Spleen (tissue), 7 donors: ENCODE data around the gene HLF.

Experiments
- CTCF ChIP-seq, 11 experiments: fragments of 200-600 bp in 7 of 11; fragments of 450-650 bp in 4 of 11; sonication (generic) in 4 of 11; IDR thresholded peaks in 8 of 11; conservative IDR thresholded peaks in 3 of 11; 1 replicate in 7 of 11; 2 replicates in 4 of 11; pipeline versions ENCODE4 v1.4.0 to v1.8.0; 2016 to 2021; ENCODE audit warnings: antibody characterized with exemption in 11 of 11, inconsistent platforms in 4 of 11, mild to moderate bottlenecking in 1 of 11
- POLR2A ChIP-seq, 3 donors: fragments of 450-650 bp; IDR thresholded peaks; one replicate each; pipeline ENCODE4 v1.5.1; 2017; ENCODE audit warnings: antibody characterized with exemption in 3 of 3, mild to moderate bottlenecking in 1 of 3
- POLR2AphosphoS5 ChIP-seq, 3 donors: sonication (generic); formaldehyde crosslinking; IDR thresholded peaks; one replicate each; pipeline ENCODE4 v1.5.1; 2017; ENCODE audit warnings: antibody characterized with exemption in 3 of 3
- donor health status: DM: no; HTN: no; CAD: no; lungs with moderate emphysema.
- donor health status: DM: no; HTN: no; CAD: no.
- donor health status: DM: no; HTN: no; CAD: no.

DNA sequence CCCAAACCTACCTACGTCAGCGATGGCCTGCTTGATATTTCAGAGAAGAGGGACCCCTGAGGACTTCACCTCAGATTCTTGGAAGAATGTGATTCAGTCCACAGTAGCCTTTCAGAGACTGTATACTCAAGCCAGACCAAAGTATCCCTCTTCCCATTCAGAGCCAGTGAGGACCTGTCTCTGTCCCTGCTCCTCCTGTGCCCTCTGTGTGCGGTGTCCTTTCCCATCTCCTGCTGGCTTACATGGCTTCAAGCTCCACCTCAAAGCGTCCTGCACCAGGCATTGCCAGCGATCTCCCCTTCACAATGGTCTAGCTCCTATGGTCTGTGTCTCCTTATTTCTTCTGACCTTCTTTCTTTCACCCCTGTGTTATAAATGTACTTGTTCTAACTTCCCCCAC, 39.5 kb upstream of the HLF start:
- TF ChIP-seq CTCF (IDR thresholded peaks at IDR 0.05 in 8 of 11, conservative IDR thresholded peaks at IDR 0.05 in 3 of 11) (no peak), POLR2AphosphoS5 (IDR thresholded peaks at IDR 0.05) (no peak), POLR2A (IDR thresholded peaks at IDR 0.05) (no peak)
